DND-41 (cell line): ENCODE measurements around the gene AIF1L.
"Not testable (repeated sequence)": the region's sequence is repeated elsewhere in the genome, so short reads cannot be mapped to it uniquely, and the experiment has no call there.

Experiments
- ATAC-seq: fragments of 200-7000 bp; cut with Tn5 transposase; 3 replicates; pipeline ENCODE4 v1.9.1; 2021; ENCODE audit warnings: low read depth; ENCODE audit not compliant: insufficient read depth
- DNase-seq: peaks from one replicate; pipeline ENCODE4 v3.0.0-alpha.2; 2020
- H2AFZ ChIP-seq: 2 replicates; pipeline ENCODE4 v1.6.0; 2012; ENCODE audit warnings: low read depth, low read length
- H3K27ac ChIP-seq: 2 replicates; pipeline ENCODE4 v1.5.1; 2012; ENCODE audit warnings: low read length, inconsistent platforms
- H3K27me3 ChIP-seq: fragments of 200-600 bp; sonication (generic); 2 replicates; pipeline ENCODE4 v1.6.0; 2012; ENCODE audit warnings: low read length, mild to moderate bottlenecking, inconsistent platforms; ENCODE audit not compliant: insufficient read depth, poor library complexity
- H3K36me3 ChIP-seq: 2 replicates; pipeline ENCODE4 v1.5.1; 2012; ENCODE audit warnings: low read length, inconsistent platforms; ENCODE audit not compliant: insufficient read depth
- H3K4me1 ChIP-seq: 2 replicates; pipeline ENCODE4 v1.5.1; 2012; ENCODE audit warnings: mild to moderate bottlenecking, low read length; ENCODE audit not compliant: insufficient read depth
- H3K4me2 ChIP-seq: 2 replicates; pipeline ENCODE4 v1.6.0; 2012; ENCODE audit warnings: mild to moderate bottlenecking, moderate library complexity, low read length, inconsistent platforms; ENCODE audit not compliant: insufficient read depth
- H3K4me3 ChIP-seq, 2 experiments: fragments of 200-600 bp in 1 of 2; shearing (Covaris generic) in 1 of 2; 2 replicates each; pipeline ENCODE4 v1.5.1; 2012 to 2016; ENCODE audit warnings: inconsistent platforms in 2 of 2, low read length in 2 of 2, mild to moderate bottlenecking in 2 of 2, low read depth in 1 of 2, moderate library complexity in 1 of 2
- H3K79me2 ChIP-seq: 2 replicates; pipeline ENCODE4 v1.6.0; 2012; ENCODE audit warnings: low read length, inconsistent platforms; ENCODE audit not compliant: insufficient read depth
- H3K9ac ChIP-seq: 2 replicates; pipeline ENCODE4 v1.6.0; 2012; ENCODE audit warnings: low read depth, mild to moderate bottlenecking, inconsistent platforms, low read length, moderate library complexity
- H3K9me3 ChIP-seq: 2 replicates; pipeline ENCODE4 v1.5.1; 2012; ENCODE audit warnings: low read length, moderate library complexity, mild to moderate bottlenecking, inconsistent platforms; ENCODE audit not compliant: insufficient read depth, severe bottlenecking
- H4K20me1 ChIP-seq: 2 replicates; pipeline ENCODE4 v1.6.0; 2012; ENCODE audit warnings: low read length; ENCODE audit not compliant: insufficient read depth
- CTCF ChIP-seq: IDR thresholded peaks from 2 replicates; pipeline ENCODE4 v1.5.1; 2012; ENCODE audit warnings: borderline replicate concordance, low read length, moderate library complexity, mild to moderate bottlenecking; ENCODE audit not compliant: poor library complexity, severe bottlenecking; ENCODE audit errors: extremely low read depth
- EZH2 ChIP-seq: IDR thresholded peaks from 3 replicates; pipeline ENCODE4 v1.6.1; 2012; ENCODE audit warnings: borderline replicate concordance, low read depth, mild to moderate bottlenecking, moderate library complexity, low read length, inconsistent platforms; ENCODE audit not compliant: severe bottlenecking

The AIF1L gene

DNA sequence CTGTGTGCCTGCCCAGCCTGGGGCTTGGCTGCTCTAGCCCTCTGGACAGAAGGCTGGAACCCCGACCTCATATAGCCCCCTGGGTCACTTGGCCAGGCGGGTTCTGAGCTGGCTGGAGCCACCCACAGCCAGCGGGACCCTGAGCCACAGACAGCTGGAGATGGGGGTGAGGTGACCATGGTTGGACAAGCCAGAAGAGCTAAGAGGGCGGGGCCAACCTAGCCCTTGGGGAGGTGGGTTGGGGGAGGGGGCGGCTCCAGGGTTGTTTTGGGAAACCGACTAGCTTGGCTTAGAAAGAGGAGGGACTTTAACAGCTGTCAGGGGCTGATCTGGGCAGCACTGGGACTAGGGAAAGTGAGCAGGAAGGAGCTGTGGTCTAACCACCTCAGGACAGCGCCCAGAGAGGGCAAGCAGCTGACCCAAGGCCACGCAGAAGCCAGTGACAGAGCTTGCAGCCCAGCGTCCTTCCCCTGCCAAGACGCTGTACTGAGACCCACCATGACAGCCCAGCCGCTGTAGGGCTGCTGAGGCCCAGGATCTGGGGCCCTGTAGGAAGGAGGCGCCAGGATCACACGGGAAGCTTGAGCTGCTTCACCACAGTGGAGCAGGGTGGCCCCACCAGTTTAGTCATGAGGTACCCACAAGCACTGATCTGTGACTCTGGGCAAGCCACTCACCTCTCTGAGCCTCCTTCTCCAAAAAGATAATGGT lies 2.2 kb downstream of the AIF1L start:
- DNase-seq: no peak
- H3K4me3 ChIP-seq: no peak overlapping the region
- H3K27me3 ChIP-seq: no peaks in the 10 kb centered on the region
- TF ChIP-seq CTCF (no peak), EZH2 (no peak)
- no peak for ATAC-seq
- no peaks in the 10 kb centered on the region for H3K79me2 ChIP-seq
- H3K4me2 ChIP-seq: no peak overlapping the region
- no peaks in the 10 kb centered on the region for H3K4me1 ChIP-seq
- no peaks in the 10 kb centered on the region for H4K20me1 ChIP-seq
- H3K36me3 ChIP-seq: no peaks in the 10 kb centered on the region
- no peak overlapping the region for H2AFZ ChIP-seq
- no peaks in the 10 kb centered on the region for H3K9me3 ChIP-seq
- no peak overlapping the region for H3K27ac ChIP-seq
- no peak overlapping the region for H3K9ac ChIP-seq

DNA sequence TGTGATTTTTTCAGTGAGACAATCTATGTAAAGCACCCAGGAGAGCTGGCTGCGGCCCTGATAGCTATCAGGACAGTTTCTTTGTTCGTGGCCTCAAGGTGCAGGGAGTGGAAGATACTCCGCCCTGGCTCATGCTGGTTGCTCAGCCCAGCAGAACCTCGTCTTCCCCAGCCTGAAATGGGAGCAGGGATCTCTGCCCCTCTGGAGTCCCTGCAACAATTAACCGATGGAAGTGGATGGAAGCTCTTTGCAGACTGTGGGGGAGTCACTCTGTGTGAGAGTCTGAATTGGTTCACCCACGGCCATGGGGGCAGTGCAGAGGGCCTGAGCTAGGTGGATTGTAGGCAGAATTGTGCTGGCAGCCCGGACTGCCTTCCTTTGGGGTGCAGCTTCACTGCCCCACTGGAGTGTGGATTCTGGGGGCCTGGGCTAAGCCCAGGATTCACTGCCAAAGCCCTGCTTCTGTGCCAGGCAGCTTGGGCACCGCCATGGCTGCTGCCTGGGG lies 2.8 kb downstream of the AIF1L start:
- no peaks in the 10 kb centered on the region for H3K36me3 ChIP-seq
- H3K9me3 ChIP-seq: no peaks in the 10 kb centered on the region
- DNase-seq: no peak
- no peak overlapping the region for H3K27ac ChIP-seq
- TF ChIP-seq CTCF (no peak), EZH2 (no peak)
- no peaks in the 10 kb centered on the region for H4K20me1 ChIP-seq
- H2AFZ ChIP-seq: no peak overlapping the region
- H3K27me3 ChIP-seq: no peaks in the 10 kb centered on the region
- no peaks in the 10 kb centered on the region for H3K4me1 ChIP-seq
- no peaks in the 10 kb centered on the region for H3K79me2 ChIP-seq
- H3K4me2 ChIP-seq: no peak overlapping the region
- H3K4me3 ChIP-seq: no peak overlapping the region
- no peak overlapping the region for H3K9ac ChIP-seq
- no peak for ATAC-seq

DNA sequence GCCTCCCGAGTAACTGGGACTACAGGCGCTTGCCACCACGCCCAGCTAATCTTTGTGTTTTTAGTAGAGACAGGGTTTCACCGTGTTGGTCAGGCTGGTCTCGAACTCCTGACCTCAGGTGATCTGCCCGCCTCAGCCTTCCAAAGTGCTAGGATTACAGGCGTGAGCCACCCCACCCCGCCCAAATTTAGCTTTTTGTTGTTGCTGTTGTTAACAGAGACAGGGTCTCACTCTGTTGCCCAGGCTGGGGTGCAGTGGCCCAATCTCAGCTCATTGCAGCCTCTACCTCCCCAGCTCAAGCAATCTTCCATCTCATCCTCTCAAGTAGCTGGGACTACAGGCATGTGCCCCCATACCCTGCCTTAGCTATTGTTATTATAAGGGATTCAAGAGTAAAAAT lies 3.5 kb downstream of the AIF1L start:
- not testable (repeated sequence) for DNase-seq, ATAC-seq, H3K9ac ChIP-seq, H4K20me1 ChIP-seq, H3K4me2 ChIP-seq, H3K4me3 ChIP-seq, H3K36me3 ChIP-seq, H3K27ac ChIP-seq, H3K9me3 ChIP-seq, H3K27me3 ChIP-seq, H3K4me1 ChIP-seq, H3K79me2 ChIP-seq, H2AFZ ChIP-seq

DNA sequence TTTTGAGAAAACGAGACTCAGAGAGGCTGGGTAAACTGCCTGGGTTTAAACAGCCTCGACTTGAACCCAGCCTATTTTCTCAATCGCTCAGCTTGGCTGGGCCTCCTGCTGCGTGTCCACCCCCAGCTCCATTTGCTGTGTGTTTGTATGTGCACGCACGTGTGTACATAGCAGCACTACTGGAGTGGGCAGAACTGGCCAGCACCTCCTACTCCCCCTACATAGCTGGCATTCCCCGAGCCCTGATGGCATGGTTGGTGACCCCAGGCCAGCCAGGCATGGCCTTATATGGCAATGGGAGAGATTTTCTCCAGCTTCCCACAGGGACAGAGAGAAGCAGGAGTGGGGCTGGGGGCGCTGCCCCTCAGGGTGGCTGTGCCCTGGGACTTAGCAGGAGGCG lies 4.1 kb downstream of the AIF1L start:
- Histone ChIP-seq H3K9me3 (no peaks in the 10 kb centered on the region), H3K27ac (no peak overlapping the region), H3K36me3 (no peaks in the 10 kb centered on the region), H3K9ac (no peak overlapping the region), H3K79me2 (no peaks in the 10 kb centered on the region), H3K4me3 (no peak overlapping the region), H3K27me3 (no peaks in the 10 kb centered on the region), H2AFZ (no peak overlapping the region), H3K4me1 (no peaks in the 10 kb centered on the region), H4K20me1 (no peaks in the 10 kb centered on the region), H3K4me2 (no peak overlapping the region)
- TF ChIP-seq EZH2 (no peak), CTCF (no peak)
- DNase-seq (no peak), ATAC-seq (no peak)
